GM18907 (cell line): ENCODE measurements around the gene ZNF787.
A peak's percentile ranks its signal among the peaks of the same experiment; 100 is the strongest.

Experiments
- ATAC-seq: cut with Tn5 transposase; IDR thresholded peaks from one replicate; pipeline ENCODE4 v1.9.1; 2021; ENCODE audit warnings: mild to moderate bottlenecking, moderate library complexity; ENCODE audit not compliant: unreplicated experiment

ZNF787 gene

GRCh38 chr19:56123266-56123891 lies 2.3 kb upstream of the ZNF787 start:
- ATAC-seq = no peak

- ATAC-seq = peak; percentile 34
Measured at GRCh38 chr19:56120371-56121179, 520 bp downstream of the ZNF787 start.

- no peak for ATAC-seq
Measured at GRCh38 chr19:56120002-56120370, 1.1 kb downstream of the ZNF787 start.

- no peak for ATAC-seq
Measured at GRCh38 chr19:56119582-56119978, 1.5 kb downstream of the ZNF787 start.

GRCh38 chr19:56118666-56119581 lies 2.2 kb downstream of the ZNF787 start:
- no peak for ATAC-seq

GRCh38 chr19:56117889-56118288 lies 3.2 kb downstream of the ZNF787 start:
- no peak for ATAC-seq

GRCh38 chr19:56117376-56117884 lies 3.7 kb downstream of the ZNF787 start:
- ATAC-seq = no peak

- ATAC-seq = no peak
Measured at GRCh38 chr19:56116606-56117005, 4.5 kb downstream of the ZNF787 start.

GRCh38 chr19:56115490-56115889 lies 5.6 kb downstream of the ZNF787 start:
- no peak for ATAC-seq

GRCh38 chr19:56114778-56115110 lies 6.4 kb downstream of the ZNF787 start:
- no peak for ATAC-seq

- no peak for ATAC-seq
Measured at GRCh38 chr19:56114051-56114777, 6.9 kb downstream of the ZNF787 start.

- no peak for ATAC-seq
Measured at GRCh38 chr19:56113074-56113632, 7.9 kb downstream of the ZNF787 start.

GRCh38 chr19:56112313-56112709 lies 8.8 kb downstream of the ZNF787 start:
- no peak for ATAC-seq

- ATAC-seq = peak; percentile 81
Measured at GRCh38 chr19:56111601-56112312, 9.3 kb downstream of the ZNF787 start.

GRCh38 chr19:56110515-56111448 lies 10.3 kb downstream of the ZNF787 start:
- no peak for ATAC-seq

GRCh38 chr19:56109226-56109625 lies 11.9 kb downstream of the ZNF787 start:
- no peak for ATAC-seq

- ATAC-seq = no peak
Measured at GRCh38 chr19:56108447-56109195, 12.5 kb downstream of the ZNF787 start.
